Hippocampal formation (tissue), 2 donors: ENCODE measurements around the gene OR12D1.
"Not testable (repeated sequence)": the region's sequence is repeated elsewhere in the genome, so short reads cannot be mapped to it uniquely, and the experiment has no call there.

ENCODE experiments used
- DNase-seq, 2 donors: peaks; one replicate each; lab custom pipeline; 2025; lab: John Stamatoyannopoulos, UW

OR12D1 gene

DNA sequence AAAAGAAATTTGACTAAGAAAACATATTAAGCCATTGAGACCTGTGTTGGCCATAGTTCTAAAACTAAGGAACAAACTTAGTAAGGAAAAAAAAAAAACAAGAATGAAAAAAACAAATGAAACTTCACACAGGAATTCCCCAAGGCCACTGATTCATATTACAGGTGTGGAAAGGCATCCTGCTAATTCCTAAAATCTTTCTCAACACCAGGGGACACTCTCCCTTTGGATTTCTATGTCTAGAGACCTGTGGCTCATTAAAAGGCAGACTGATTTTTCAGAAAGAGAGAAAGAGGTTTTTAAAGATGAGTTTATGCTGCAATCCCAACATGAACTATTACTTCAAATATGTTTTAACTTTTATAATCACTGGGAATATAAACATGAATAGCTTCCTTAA is at the start of gene OR12D1:
OR12D1 (plus strand) TSS at position 341 of the 400 bp plus-strand sequence.
- DNase-seq: no peak

DNA sequence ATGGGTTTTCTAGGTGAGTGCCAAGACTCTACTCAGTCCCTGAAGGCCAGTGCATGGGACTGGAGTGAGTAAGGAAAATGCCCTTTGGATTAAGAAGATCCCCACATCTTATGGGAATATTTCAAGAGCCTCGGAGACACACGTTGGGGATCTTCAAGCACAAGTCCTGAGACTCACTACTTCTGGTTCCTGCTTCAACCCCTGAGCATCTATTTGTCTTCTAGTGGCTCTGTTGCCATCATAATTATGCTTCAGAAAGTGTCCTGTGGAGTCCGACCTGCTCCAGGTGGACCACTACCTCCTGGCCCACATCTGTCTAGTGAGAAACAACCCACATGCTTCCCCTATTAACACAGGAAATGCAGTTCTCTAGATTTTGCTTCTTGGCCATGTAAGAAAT is 46.0 kb upstream of the OR12D1 start, which contains the start of gene OR5V1:
OR5V1 (minus strand) TSS at position 101 of the 400 bp plus-strand sequence. CDS start 12,670 bp downstream, outside the sequence.
- DNase-seq: no peak

DNA sequence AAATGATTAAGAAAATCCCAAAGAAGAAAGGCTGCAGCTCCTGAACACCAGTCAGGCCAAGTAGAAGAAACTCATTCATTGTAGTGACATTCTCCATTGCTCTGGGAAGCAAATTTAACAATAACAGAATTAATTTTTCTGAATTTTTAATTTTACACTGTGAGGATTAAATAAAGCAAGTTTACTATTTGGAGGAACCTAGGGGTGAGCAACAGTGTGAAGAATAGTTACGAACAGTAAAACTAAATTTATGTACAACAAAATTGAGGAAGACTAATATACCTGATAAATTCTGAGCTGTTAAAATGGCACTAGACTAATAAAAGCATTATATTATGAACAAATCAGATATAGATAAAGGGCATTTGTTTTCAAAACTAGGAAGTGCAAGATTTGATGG is 39.5 kb upstream of the OR12D1 start, which contains the start of gene OR12D3:
OR12D3 (minus strand) TSS at position 101 of the 400 bp plus-strand sequence; CDS start at position 97, 4 bp downstream.
- no peak for DNase-seq

DNA sequence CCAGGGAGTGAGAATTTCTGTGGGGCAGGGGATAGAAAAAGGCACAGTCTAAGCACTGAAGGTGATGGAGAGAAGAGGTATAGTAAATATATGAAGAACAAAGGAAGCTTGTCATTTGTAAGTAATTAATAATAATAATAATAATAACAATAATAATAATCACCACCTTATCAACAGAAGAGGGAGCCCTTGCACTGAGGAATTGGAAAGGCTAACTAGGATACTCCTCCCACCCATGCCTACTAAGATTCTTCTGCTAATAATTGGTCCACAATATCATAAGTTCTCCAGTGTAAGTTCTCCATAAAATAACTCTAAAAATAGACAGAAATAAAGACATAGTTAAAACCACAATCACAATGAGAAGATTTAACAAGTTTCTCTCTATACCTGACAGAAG is 38.7 kb upstream of the OR12D1 start:
- DNase-seq: no peak

DNA sequence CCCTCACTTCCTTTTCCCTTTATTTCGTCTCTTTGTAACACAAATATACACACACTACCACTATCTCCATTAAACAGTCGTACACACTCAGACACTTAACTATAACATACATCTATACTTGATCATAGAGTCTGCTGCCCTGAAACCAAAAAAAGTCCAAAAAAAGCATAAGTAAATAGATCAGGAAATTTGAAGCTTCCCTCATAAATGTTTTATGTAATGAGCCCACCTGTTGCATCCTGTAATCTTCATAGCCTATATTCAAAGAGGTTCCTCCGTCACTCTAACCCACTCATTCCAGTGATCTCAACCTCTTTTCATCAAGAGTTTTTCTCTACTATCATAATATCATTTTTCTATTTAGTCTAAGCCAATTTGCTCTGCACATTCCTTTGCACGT is 26.2 kb upstream of the OR12D1 start:
- no peak for DNase-seq

DNA sequence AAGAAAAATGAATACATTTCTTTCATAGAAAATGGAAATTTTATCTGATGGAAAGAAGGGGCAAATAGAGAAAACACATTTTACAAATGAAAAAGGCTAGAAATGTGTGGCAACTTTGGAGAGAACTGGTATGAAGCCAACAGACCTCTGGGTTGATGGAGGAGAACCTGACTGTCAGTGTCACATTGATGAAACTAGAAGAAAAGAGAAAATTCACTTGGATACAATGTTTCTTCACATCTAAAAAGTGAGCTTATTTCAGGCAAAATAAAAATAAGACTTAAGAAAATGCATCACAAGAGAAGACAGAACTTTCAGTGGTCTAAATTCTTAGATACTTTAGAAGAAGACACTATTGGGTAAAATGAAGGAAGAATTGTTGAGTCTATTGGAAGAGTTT is 19.4 kb upstream of the OR12D1 start, which contains the start of gene OR12D2:
OR12D2 (plus strand) TSS at position 301 of the 400 bp plus-strand sequence. CDS start 1,069 bp downstream, outside the sequence.
- DNase-seq: no peak

DNA sequence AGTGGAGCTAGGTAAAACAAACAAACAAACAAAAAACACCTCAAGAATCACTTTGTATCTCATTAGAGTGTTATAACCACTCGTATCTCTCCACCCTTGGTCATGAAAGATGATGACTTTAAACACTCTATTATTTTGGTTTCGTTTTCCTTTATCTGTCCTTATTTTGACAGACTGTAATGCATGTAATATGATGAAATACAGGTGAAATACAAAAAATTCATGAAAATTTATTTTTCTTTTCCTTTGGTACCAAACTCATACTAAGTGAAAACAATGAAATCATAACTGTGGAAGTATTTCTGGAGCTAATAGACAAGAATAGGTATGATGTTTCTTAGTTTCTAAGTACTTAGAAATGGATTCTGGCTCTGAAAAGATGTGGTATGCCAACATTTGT is 15.2 kb upstream of the OR12D1 start:
- no peak for DNase-seq

DNA sequence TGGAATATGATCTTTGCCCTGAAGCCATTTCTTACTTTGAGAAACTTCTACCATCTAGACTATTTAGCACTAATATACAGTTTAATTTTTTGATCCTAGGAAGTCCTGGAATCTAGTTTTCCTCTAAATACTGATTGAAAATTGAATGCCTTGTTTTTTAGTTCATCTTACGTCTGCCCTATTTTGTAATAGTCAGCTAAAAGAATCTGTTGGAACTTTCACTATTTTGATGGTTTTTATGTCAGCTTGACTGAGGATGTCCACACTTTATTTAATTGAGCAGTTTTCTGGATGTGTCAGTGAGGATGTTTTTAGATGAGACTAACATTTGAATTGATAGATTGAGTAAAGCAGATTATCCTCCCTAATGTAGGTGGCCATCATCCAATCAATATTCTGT is 10.9 kb upstream of the OR12D1 start:
- DNase-seq: no peak

DNA sequence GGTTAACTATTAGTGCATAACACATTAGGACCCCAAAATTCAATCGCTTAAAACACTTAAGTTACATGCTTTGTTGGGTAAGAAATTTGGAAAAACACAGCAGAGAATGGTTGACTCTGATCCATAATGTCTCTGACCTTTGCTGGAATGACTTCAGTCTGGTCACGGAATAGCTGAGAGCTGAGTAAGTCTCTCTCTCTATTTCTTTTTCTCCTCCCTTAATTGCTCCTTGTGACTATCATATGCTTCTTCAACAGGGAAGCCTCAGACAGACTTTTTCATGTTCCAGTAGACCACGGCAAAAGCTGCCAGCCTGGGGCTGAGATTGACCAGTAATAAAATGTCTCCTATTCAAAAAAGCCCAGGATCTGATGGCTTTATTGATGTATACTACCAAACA is 4.8 kb downstream of the OR12D1 start:
- no peak for DNase-seq

DNA sequence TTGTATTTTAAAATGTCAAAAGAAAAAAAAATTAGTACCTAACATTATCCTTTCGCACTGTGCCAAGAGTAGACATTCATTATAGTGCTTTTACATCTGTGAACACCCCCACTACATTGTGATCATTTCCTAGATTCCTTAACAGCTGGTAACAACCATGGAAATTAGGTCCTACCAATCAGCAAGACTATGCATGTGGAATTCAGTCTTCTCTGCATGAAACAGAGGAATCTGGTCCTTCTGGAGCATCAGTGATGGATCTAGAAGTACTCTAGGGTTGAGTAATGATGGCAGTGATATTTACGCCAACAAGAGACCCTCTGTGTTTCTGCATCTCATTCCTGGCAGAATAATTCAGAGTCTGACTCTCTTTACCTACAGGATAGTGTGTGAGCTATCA is 9.4 kb downstream of the OR12D1 start:
- no peak for DNase-seq

DNA sequence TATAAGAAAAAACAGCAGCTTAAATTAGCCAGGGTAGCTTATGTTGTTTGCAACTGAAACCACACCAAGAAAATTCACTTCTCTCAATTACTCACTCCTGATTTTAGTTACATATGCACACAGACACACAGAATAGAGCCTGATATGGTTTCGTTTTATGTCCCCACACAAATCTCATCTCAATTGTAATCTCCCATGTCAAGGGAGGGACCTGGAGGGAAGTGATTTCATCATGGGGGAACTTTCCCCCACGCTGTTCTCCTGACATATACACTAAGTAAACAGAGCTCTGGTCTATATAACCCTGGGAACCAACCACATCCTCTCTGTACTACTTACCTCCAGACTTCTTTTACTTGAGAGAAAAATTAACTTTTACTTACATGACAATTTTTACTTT is 9.8 kb downstream of the OR12D1 start:
- DNase-seq: no peak

DNA sequence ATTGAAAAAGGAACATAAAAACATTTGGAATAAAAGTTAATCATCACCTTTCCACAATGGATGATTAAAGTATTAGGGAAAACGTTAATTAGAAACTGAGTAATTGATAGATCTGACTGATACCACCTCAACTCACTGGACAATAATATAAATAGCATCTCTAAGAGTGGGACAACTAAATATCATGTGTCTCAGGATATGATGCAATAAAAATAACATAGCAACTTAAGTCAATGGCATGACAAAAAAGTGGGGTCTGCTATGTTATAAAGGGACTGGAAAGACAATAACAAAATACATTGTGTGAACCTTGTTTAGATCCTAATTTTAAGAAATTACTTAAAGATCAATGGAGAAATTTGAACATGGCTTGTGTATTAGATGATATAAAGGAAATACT is 10.3 kb downstream of the OR12D1 start:
- no peak for DNase-seq

DNA sequence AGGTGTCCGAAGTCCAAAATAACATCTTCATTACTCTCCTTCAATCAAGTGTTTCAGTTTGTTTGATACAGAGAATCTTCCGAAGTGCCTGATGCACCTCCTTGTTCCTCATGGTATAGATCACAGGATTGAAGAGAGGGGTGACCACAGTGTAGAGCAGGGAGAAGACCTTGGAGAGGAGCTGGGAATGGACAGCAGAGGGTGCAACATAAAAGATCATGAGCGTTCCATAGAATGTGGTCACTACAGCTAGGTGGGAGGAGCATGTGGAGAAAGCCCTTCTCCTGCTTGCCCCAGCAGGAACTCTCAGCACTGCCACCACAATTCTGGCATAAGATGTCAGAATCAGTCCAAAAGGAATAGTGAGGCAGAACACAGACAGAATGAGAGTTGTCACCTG is 11.9 kb downstream of the OR12D1 start:
- no peak for DNase-seq

DNA sequence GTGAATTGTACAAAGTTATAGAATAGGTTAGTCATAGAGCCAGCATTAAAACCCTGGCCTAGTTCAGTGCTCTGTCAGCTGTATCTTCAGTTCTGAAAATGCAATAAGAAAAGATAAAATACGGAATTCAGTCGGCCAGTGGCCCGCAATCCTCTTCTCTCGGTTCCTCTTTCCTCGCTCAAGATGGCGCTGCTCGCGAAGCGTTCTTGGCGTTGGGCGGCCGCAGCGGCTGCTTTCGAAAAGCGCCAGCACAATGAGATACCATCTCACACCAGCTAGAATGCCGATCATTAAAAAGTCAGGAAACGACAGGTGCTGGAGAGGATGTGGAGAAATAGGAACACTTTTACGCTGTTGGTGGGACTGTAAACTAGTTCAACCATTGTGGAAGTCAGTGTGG is 22.0 kb downstream of the OR12D1 start:
- DNase-seq: not testable (repeated sequence)

DNA sequence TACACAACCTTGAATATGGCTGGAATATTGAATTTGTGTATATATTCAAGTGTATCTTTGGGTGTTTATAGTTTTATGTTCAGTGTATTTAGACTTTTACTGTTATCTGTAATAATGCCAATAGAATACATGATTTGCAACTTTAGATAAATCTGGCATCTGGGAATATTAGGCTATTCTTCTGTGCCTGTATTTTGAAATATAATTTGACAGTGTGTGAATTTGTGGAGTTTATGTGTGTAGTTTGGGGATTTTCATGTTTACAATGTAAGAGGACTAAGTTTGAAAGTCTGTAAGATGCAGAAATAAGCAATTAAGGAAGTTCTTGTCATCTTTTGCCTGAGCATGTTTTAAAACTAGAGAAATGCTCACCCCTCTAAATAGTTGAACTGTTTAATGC is 24.3 kb downstream of the OR12D1 start, which contains the start of gene OR10C1:
OR10C1 (plus strand) TSS at position 301 of the 400 bp plus-strand sequence. CDS start 710 bp downstream, outside the sequence.
- no peak for DNase-seq

DNA sequence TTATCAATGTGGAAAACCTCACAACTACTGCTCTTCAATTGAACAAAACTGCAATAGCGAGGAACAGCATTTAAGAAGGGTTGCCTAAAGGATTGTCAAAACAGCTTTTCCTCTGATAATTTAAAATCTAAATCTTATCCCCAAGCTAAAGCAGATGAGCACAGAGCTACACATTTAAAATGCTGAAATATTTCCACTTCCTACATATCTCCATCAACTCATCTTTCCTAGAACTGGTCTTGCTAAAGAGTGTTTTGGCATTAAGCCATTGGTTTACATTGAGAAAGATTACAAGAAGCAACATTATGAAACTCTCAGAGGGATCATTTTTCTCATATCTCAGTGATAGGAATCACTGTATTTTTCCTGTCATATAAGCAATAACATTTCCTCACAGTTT is 28.0 kb downstream of the OR12D1 start:
- no peak for DNase-seq

DNA sequence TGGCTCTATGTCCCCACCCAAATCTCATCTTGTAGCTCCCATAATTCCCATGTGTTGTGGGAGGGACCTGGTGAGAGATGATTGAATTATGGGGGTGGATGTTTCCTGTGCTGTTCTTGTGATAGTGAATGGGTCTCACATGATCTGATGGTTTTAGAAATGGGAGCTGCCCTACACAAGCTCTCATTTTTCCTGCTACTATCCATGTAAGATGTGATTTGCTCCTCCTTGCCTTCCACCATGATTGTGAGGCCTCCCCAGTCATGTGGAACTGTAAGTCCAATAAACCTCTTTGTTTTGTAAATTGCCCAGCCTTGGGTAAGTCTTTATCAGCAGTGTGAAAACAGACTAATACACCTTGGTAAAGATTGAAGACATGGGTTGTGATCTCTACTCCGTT is 29.3 kb downstream of the OR12D1 start:
- not testable (repeated sequence) for DNase-seq

DNA sequence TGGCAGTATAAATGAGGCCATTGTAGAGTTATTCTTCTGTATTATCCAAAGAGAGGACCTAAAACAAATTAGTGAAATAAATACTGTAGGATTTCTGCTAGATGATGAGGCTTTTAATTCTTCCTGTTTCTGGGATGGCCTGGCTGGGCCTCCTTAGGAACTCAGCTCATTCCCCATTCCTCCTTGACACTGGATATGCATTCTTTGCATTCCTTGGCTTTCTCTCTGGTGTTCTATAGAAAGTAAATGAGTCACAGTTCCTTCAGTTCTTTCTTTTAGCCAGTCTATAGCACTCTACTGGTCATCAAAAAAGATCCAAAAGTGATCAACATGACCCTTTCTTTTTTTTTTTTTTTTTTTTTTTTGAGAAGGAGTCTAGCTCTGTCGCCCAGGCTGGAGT is 32.9 kb downstream of the OR12D1 start:
- no peak for DNase-seq

DNA sequence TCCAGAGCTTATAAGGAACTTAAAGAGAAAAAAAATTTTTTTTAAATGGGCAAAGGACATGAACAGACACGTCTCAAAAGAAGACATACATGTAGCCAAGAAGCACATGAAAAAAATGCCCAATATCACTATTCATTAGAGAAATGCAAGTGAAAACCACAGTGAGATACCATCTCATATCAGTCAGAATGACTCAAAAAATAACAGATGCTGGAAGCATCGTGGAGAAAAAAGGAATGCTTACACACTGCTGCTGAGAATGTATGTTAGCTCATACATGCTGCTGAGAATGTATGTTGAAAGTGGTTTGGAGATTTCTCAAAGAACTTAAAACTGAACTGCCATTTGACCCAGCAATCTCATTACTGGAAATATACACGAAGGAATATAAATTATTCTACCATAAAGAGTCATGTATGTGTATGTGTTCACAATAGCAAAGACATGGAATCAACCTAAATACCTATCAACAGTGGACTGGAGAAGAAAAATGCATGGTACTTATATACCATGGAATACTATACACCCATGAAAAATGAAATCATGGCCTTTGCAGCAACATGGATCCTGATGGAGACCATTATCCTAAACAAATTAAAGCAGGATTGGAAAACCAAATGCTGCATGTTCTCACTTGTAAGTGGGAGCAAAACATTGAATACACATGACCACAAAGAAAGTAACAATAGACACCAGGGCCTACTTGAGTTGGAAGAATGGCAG is 36.9 kb downstream of the OR12D1 start:
- no peak for DNase-seq

DNA sequence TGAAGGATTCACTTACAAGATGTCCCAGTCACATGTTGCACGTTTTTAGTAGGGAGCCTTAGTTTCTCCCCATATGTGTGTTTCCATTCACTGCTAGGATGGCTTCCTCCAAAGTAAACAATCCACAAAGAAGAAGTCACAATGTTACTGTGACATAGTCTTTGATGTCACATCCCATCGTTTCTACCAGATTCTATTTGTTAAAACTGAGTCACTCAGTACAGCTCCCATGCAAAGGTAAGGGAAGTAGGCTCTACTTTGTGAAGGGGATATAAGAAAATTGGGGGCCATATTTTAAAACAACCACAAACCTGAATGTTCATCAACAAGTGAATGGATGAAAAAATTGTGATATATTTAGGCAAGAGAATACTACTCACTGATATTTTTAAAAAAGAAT is 42.2 kb downstream of the OR12D1 start, which contains the start of the genes OR11A1 and OR2H1:
OR11A1 (minus strand) TSS at position 101 of the 400 bp plus-strand sequence. CDS start 29,430 bp downstream, outside the sequence.
OR2H1 (plus strand) TSS at position 185 of the 400 bp plus-strand sequence. CDS start 4,615 bp downstream, outside the sequence.
- DNase-seq: no peak

DNA sequence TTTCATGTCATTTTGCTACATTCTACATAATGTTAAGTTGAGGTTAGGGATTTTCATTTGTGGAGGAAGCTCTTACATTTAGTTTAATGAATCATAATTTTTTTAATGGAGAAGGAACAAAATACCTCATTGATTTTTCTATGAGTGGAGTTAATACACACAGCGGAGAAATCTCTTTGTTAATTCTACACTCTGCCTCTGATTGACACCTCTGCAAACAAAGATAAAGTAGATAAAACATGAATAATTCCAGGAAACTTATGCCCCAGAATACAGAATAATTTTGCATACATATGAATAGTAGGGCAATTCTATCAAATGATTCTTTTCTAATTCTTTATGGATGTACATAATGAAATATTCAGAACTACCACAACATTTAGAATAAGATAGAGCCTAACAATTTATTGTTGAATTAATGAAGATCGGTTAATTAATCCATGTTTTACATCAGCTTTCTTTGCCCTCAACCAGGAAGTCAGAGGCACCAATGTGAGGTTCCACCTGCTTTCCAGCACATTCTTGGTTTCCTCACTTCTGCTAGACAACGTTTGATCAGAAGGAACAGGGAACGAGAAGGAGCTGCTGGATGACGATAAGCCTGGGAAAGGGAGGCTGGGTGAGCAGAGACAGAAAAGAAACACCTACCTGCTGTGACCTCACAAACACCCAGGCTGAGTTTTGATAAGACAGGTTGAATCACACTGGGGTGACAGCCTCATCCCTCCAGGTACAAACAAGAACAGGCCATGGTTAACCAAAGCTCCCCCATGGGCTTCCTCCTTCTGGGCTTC is 46.5 kb downstream of the OR12D1 start:
- DNase-seq: no peak

DNA sequence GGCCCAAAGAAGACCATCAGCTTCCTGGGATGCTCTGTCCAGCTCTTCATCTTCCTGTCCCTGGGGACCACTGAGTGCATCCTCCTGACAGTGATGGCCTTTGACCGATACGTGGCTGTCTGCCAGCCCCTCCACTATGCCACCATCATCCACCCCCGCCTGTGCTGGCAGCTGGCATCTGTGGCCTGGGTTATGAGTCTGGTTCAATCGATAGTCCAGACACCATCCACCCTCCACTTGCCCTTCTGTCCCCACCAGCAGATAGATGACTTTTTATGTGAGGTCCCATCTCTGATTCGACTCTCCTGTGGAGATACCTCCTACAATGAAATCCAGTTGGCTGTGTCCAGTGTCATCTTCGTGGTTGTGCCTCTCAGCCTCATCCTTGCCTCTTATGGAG is 47.3 kb downstream of the OR12D1 start:
- DNase-seq: no peak

DNA sequence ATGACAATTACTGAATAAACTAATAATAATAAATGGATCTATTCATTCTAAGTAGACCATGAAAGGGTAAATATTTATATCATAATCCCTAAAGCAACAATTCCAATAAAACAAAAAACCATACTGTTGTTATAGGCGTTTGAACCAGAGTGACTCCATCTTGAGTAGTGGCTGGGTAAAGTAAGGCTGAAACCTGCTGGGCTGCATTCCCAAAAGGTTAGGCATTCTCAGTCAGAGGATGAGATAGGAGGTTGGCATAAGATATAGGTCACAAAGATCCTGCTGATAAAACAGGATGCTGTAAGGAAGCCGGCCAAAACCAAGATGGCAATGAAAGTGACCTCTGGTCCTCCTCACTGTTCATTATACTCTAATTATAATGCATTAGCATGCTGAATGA is 50.6 kb downstream of the OR12D1 start:
- no peak for DNase-seq
